Neural crest cell (in vitro differentiated cells): ENCODE measurements around the gene ATP9A. TPM values are rescaled to one million over a fixed set of nuclear protein-coding genes. Genes with fewer than 3 reads are reported as not detected.
"Not testable (repeated sequence)": the region's sequence is repeated elsewhere in the genome, so short reads cannot be mapped to it uniquely, and the experiment has no call there.

Experiments used
- DNase-seq: peaks from one replicate; pipeline ENCODE4 v3.0.0; 2021; ENCODE audit warnings: low read depth, mixed read lengths, low spot score
- H3K27ac Mint-ChIP-seq: one replicate; pipeline ENCODE4 v1.8.0; 2021; ENCODE audit warnings: mild to moderate bottlenecking, mixed read lengths; ENCODE audit not compliant: unreplicated experiment
- H3K27me3 Mint-ChIP-seq: 2 replicates; pipeline ENCODE4 v1.8.0; 2021; ENCODE audit warnings: low read depth, mild to moderate bottlenecking, mixed read lengths
- H3K36me3 Mint-ChIP-seq: 2 replicates; pipeline ENCODE4 v1.8.0; 2021; ENCODE audit warnings: low read depth, mild to moderate bottlenecking, mixed read lengths
- H3K4me1 Mint-ChIP-seq: 2 replicates; pipeline ENCODE4 v1.8.0; 2021; ENCODE audit warnings: mixed read lengths
- H3K4me3 Mint-ChIP-seq: one replicate; pipeline ENCODE4 v1.8.0; 2021; ENCODE audit warnings: mild to moderate bottlenecking, mixed read lengths
- H3K9me3 Mint-ChIP-seq: 2 replicates; pipeline ENCODE4 v1.8.0; 2021; ENCODE audit warnings: mixed read lengths
- CTCF ChIP-seq: fragments of 200-600 bp; sonication (generic); conservative IDR thresholded peaks from 2 replicates; pipeline ENCODE4 v1.5.0; 2021; ENCODE audit warnings: antibody characterized with exemption, mild to moderate bottlenecking
- long read RNA-seq: library from polyadenylated mRNA; unstranded; transcript quantifications from one replicate; pipeline ENCODE4 v2.0.0, GENCODE V29; 2020
- total RNA-seq: library from RNA; stranded (reverse); gene quantifications from 2 replicates; pipeline ENCODE4 v1.2.1, GENCODE V29; 2021

Gene ATP9A
- total RNA-seq: 38.9 and 39.0 TPM in 2 replicates
- long read RNA-seq, partial matches to known transcripts: 1 of 14 reads
- long read RNA-seq, other reads (novel, unspliced or antisense): 13 of 14 reads

GRCh38 chr20:51767867-51768758 lies at the start of gene ATP9A:
Gene ATP9A, minus strand, starts transcription at chr20:51768390. Its CDS starts 21 bp downstream, at chr20:51768369.
- peak; percentile 29 for TF ChIP-seq CTCF
- DNase-seq: peak; percentile 13
- no peaks in the 10 kb centered on the region for H3K9me3 Mint-ChIP-seq
- peaks cover 5% of the 10 kb centered on the region for H3K27me3 Mint-ChIP-seq
- H3K4me1 Mint-ChIP-seq: peaks cover 15% of the 10 kb centered on the region
- peak within 1 kb of the TSS; percentile 84 for H3K27ac Mint-ChIP-seq
- H3K36me3 Mint-ChIP-seq: peaks cover 2% of the 10 kb centered on the region
- peak within 1 kb of the TSS; percentile 91 for H3K4me3 Mint-ChIP-seq

GRCh38 chr20:51816856-51817255 lies 48.7 kb upstream of the ATP9A start:
- not testable (repeated sequence) for H3K9me3 Mint-ChIP-seq, H3K27me3 Mint-ChIP-seq, DNase-seq, H3K27ac Mint-ChIP-seq, H3K4me1 Mint-ChIP-seq, H3K36me3 Mint-ChIP-seq, H3K4me3 Mint-ChIP-seq

GRCh38 chr20:51815383-51816076 lies 47.3 kb upstream of the ATP9A start:
- no peak for DNase-seq
- peaks cover 5% of the 10 kb centered on the region for H3K4me1 Mint-ChIP-seq
- no peak for TF ChIP-seq CTCF
- H3K36me3 Mint-ChIP-seq: no peaks in the 10 kb centered on the region
- H3K27ac Mint-ChIP-seq: no peak overlapping the region
- no peak overlapping the region for H3K4me3 Mint-ChIP-seq
- no peaks in the 10 kb centered on the region for H3K27me3 Mint-ChIP-seq
- H3K9me3 Mint-ChIP-seq: no peaks in the 10 kb centered on the region

- H3K27me3 Mint-ChIP-seq: no peaks in the 10 kb centered on the region
- no peak for DNase-seq
- no peaks in the 10 kb centered on the region for H3K9me3 Mint-ChIP-seq
- H3K27ac Mint-ChIP-seq: no peak overlapping the region
- H3K4me3 Mint-ChIP-seq: no peak overlapping the region
- no peak for TF ChIP-seq CTCF
- H3K36me3 Mint-ChIP-seq: no peaks in the 10 kb centered on the region
- peaks cover 5% of the 10 kb centered on the region for H3K4me1 Mint-ChIP-seq
These were observed 44.7 kb upstream of the ATP9A start for GRCh38 chr20:51812861-51813260.

GRCh38 chr20:51811514-51812128 lies 43.4 kb upstream of the ATP9A start:
- no peaks in the 10 kb centered on the region for H3K27me3 Mint-ChIP-seq
- H3K9me3 Mint-ChIP-seq: no peaks in the 10 kb centered on the region
- no peak overlapping the region for H3K27ac Mint-ChIP-seq
- no peaks in the 10 kb centered on the region for H3K36me3 Mint-ChIP-seq
- H3K4me3 Mint-ChIP-seq: no peak overlapping the region
- no peak for TF ChIP-seq CTCF
- no peak for DNase-seq
- peaks cover 5% of the 10 kb centered on the region for H3K4me1 Mint-ChIP-seq
